H9 (cell line): ENCODE results near the gene RBM7. TPM values are rescaled to one million over a fixed set of nuclear protein-coding genes. Genes with fewer than 3 reads are reported as not detected.

Experiments used
- DNase-seq: peaks from one replicate; pipeline ENCODE4 v3.0.0-alpha.2; 2017
- H2AFZ ChIP-seq: one replicate; pipeline ENCODE4 v1.6.1; 2013; ENCODE audit warnings: mild to moderate bottlenecking, low read length, control low read depth, moderate library complexity
- H2AK5ac ChIP-seq: 2 replicates; pipeline ENCODE4 v1.6.1; 2013; ENCODE audit warnings: low read length, control low read depth, mixed read lengths; ENCODE audit not compliant: insufficient read length
- H2BK120ac ChIP-seq: one replicate; pipeline ENCODE4 v1.6.1; 2013; ENCODE audit warnings: low read depth, mild to moderate bottlenecking, low read length, control low read depth, inconsistent platforms; ENCODE audit not compliant: poor library complexity, severe bottlenecking
- H2BK12ac ChIP-seq: 2 replicates; pipeline ENCODE4 v1.6.1; 2013; ENCODE audit warnings: low read length, control low read depth, mixed read lengths, low read depth; ENCODE audit not compliant: insufficient read length
- H2BK15ac ChIP-seq: 2 replicates; pipeline ENCODE4 v1.6.1; 2013; ENCODE audit warnings: low read depth, low read length, control low read depth
- H2BK20ac ChIP-seq: one replicate; pipeline ENCODE4 v1.6.1; 2013; ENCODE audit warnings: low read depth, mild to moderate bottlenecking, low read length, control low read depth, inconsistent platforms; ENCODE audit not compliant: poor library complexity, severe bottlenecking
- H2BK5ac ChIP-seq: 2 replicates; pipeline ENCODE4 v1.6.1; 2013; ENCODE audit warnings: low read length, control low read depth, mixed read lengths; ENCODE audit not compliant: insufficient read length
- H3K14ac ChIP-seq: 2 replicates; pipeline ENCODE4 v1.6.1; 2013; ENCODE audit warnings: low read length, control low read depth; ENCODE audit not compliant: insufficient read depth
- H3K18ac ChIP-seq: 2 replicates; pipeline ENCODE4 v1.6.1; 2013; ENCODE audit warnings: low read depth, mild to moderate bottlenecking, mixed read lengths, low read length, control low read depth; ENCODE audit not compliant: insufficient read length
- H3K23ac ChIP-seq: 2 replicates; pipeline ENCODE4 v1.6.1; 2013; ENCODE audit warnings: low read length, control low read depth, mixed read lengths, low read depth; ENCODE audit not compliant: insufficient read length
- H3K23me2 ChIP-seq: 2 replicates; pipeline ENCODE4 v1.6.1; 2013; ENCODE audit warnings: low read depth, mild to moderate bottlenecking, mixed read lengths, low read length, control low read depth; ENCODE audit not compliant: insufficient read length, poor library complexity, severe bottlenecking
- H3K27ac ChIP-seq: 2 replicates; pipeline ENCODE4 v1.5.1; 2013; ENCODE audit warnings: low read length, control low read depth, mixed read lengths, low read depth; ENCODE audit not compliant: insufficient read length
- H3K27me3 ChIP-seq: 2 replicates; pipeline ENCODE4 v1.6.1; 2013; ENCODE audit warnings: low read length, control low read depth, inconsistent platforms; ENCODE audit not compliant: insufficient read depth
- H3K4ac ChIP-seq: 2 replicates; pipeline ENCODE4 v1.6.1; 2013; ENCODE audit warnings: low read depth, mild to moderate bottlenecking, control low read depth, inconsistent platforms, low read length, moderate library complexity
- H3K4me1 ChIP-seq: 2 replicates; pipeline ENCODE4 v1.6.1; 2013; ENCODE audit warnings: low read length, control low read depth, inconsistent platforms; ENCODE audit not compliant: insufficient read depth
- H3K4me2 ChIP-seq: 2 replicates; pipeline ENCODE4 v1.6.1; 2013; ENCODE audit warnings: low read length, control low read depth, mixed read lengths; ENCODE audit not compliant: insufficient read length, insufficient read depth
- H3K56ac ChIP-seq: 2 replicates; pipeline ENCODE4 v1.6.1; 2013; ENCODE audit warnings: low read depth, mild to moderate bottlenecking, mixed read lengths, low read length, control low read depth; ENCODE audit not compliant: insufficient read length
- H3K79me1 ChIP-seq: 2 replicates; pipeline ENCODE4 v1.6.1; 2013; ENCODE audit warnings: low read depth, mild to moderate bottlenecking, moderate library complexity, low read length, control low read depth, inconsistent platforms; ENCODE audit not compliant: insufficient read depth, poor library complexity, severe bottlenecking
- H3K79me2 ChIP-seq: 2 replicates; pipeline ENCODE4 v1.6.1; 2013; ENCODE audit warnings: low read length, control low read depth, inconsistent platforms; ENCODE audit not compliant: insufficient read depth
- H3K9ac ChIP-seq: 2 replicates; pipeline ENCODE4 v1.6.1; 2013; ENCODE audit warnings: low read length, control low read depth, mixed read lengths; ENCODE audit not compliant: insufficient read length; ENCODE audit errors: extremely low read depth
- H3K9me3 ChIP-seq: one replicate; pipeline ENCODE4 v1.6.1; 2013; ENCODE audit warnings: low read depth, low read length, inconsistent platforms; ENCODE audit not compliant: control insufficient read depth
- H3T11ph ChIP-seq: one replicate; pipeline ENCODE4 v1.6.1; 2013; ENCODE audit warnings: mild to moderate bottlenecking, low read length, control low read depth, inconsistent platforms
- H4K20me1 ChIP-seq: one replicate; pipeline ENCODE4 v1.6.1; 2013; ENCODE audit not compliant: control insufficient read depth, insufficient read length, insufficient read depth
- H4K5ac ChIP-seq: 2 replicates; pipeline ENCODE4 v1.6.1; 2013; ENCODE audit warnings: low read depth, mild to moderate bottlenecking, mixed read lengths, low read length, control low read depth; ENCODE audit not compliant: insufficient read length
- H4K8ac ChIP-seq: replicated peaks from 2 replicates; pipeline ENCODE4 v1.6.1; 2013; ENCODE audit warnings: low read length, control low read depth, mixed read lengths, low read depth; ENCODE audit not compliant: insufficient read length
- H4K91ac ChIP-seq: 2 replicates; pipeline ENCODE4 v1.6.1; 2013; ENCODE audit warnings: low read depth, mild to moderate bottlenecking, moderate library complexity, mixed read lengths, low read length, control low read depth; ENCODE audit not compliant: insufficient read length
- H3K27ac Mint-ChIP-seq, 3 experiments: 2 replicates in 2 of 3; 3 replicates in 1 of 3; pipeline ENCODE4 v1.8.0; 2020 to 2021; ENCODE audit warnings: mixed read lengths in 3 of 3, mild to moderate bottlenecking in 1 of 3, moderate library complexity in 1 of 3
- H3K27me3 Mint-ChIP-seq: 2 replicates; pipeline ENCODE4 v1.8.0; 2021; ENCODE audit warnings: low read depth, mild to moderate bottlenecking, moderate library complexity, mixed read lengths
- H3K36me3 Mint-ChIP-seq, 3 experiments: 2 replicates in 2 of 3; 3 replicates in 1 of 3; pipeline ENCODE4 v1.8.0; 2020 to 2021; ENCODE audit warnings: low read depth in 3 of 3, mixed read lengths in 3 of 3; ENCODE audit not compliant: insufficient read depth in 1 of 3
- H3K4me1 Mint-ChIP-seq, 2 experiments: 2 replicates each; pipeline ENCODE4 v1.8.0; 2020; ENCODE audit warnings: mixed read lengths in 2 of 2
- H3K4me3 Mint-ChIP-seq, 2 experiments: 2 replicates in 1 of 2; 3 replicates in 1 of 2; pipeline ENCODE4 v1.8.0; 2020 to 2021; ENCODE audit warnings: mild to moderate bottlenecking in 2 of 2, mixed read lengths in 2 of 2, moderate library complexity in 1 of 2
- H3K9me3 Mint-ChIP-seq, 2 experiments: 2 replicates in 1 of 2; 3 replicates in 1 of 2; pipeline ENCODE4 v1.8.0; 2020; ENCODE audit warnings: mild to moderate bottlenecking in 2 of 2, mixed read lengths in 2 of 2, moderate library complexity in 1 of 2
- CTCF ChIP-seq: fragments of 200-600 bp; sonication (generic); conservative IDR thresholded peaks from 3 replicates; pipeline ENCODE4 v1.8.0; 2021; ENCODE audit warnings: antibody characterized with exemption, mild to moderate bottlenecking
- WGBS: extraction: QIAGEN DNeasy Blood & Tissue Kit; methylation state at CpG from one replicate; pipeline ENCODE4 v1.1.7; 2013; ENCODE audit warnings: missing lambda C conversion rate, low lambda C conversion rate, mixed read lengths; ENCODE audit not compliant: insufficient read length; ENCODE audit errors: extremely low coverage; 5-methylcytosine and 5-hydroxymethylcytosine counted together
- total RNA-seq: library from RNA; stranded (reverse); gene quantifications from 2 replicates; pipeline ENCODE4 v1.2.1, GENCODE V29; 2021

Gene RBM7
- total RNA-seq, 1 experiment from 2014 or later: 56.4 TPM

GRCh38 chr11:114377612-114378267, 22.7 kb upstream of the RBM7 start:
- Histone ChIP-seq H3K27ac (no peak overlapping the region), H3K4me1 (peaks cover 4% of the 10 kb centered on the region; the same call in 1 of the 2 replicates), H4K20me1 (no peaks in the 10 kb centered on the region), H3K56ac (no peak overlapping the region), H4K91ac (no peak overlapping the region), H2BK20ac (no peak overlapping the region), H3T11ph (no peak overlapping the region), H3K9ac (no peak overlapping the region), H4K5ac (no peak overlapping the region), H3K4me2 (no peak overlapping the region), H2BK5ac (no peak overlapping the region), H4K8ac (no peak overlapping the region), H3K23me2 (no peaks in the 10 kb centered on the region), H2AK5ac (no peak overlapping the region), H3K27me3 (no peaks in the 10 kb centered on the region), H3K14ac (no peak overlapping the region; the same call in 1 of the 2 replicates), H3K79me1 (no peaks in the 10 kb centered on the region), H3K79me2 (no peaks in the 10 kb centered on the region), H3K18ac (no peak overlapping the region), H2BK12ac (no peak overlapping the region), H2AFZ (no peak overlapping the region), H3K23ac (no peak overlapping the region), H2BK120ac (no peak overlapping the region), H2BK15ac (no peak overlapping the region), H3K4ac (no peak overlapping the region), H3K9me3 (no peaks in the 10 kb centered on the region)
- Mint-ChIP-seq H3K27ac (peak overlapping the region in 1 of 3 experiments; percentile 50; a peak in 1 of 7 replicates), H3K4me1 (peaks cover 11 to 13% of the 10 kb centered on the region in 2 experiments), H3K36me3 (0 out of 7 replicates have a peak, but pooled peaks cover 0 to under 1% (median under 1%) of the 10 kb centered on the region in 3 experiments), H3K4me3 (no peak overlapping the region), H3K9me3 (peaks cover under 1 to 1% of the 10 kb centered on the region in 2 experiments; a peak in 2 of 5 replicates), H3K27me3 (no peaks in the 10 kb centered on the region; the same call in 1 of the 2 replicates)
- no peak for DNase-seq
- no peak for TF ChIP-seq CTCF
- no CpG with 5 or more reads among the region's 7 CpGs for WGBS
